HEK293T (cell line): ENCODE data around the gene AP5Z1.

ENCODE experiments used
- CTBP1 ChIP-seq: fragments of 450-650 bp; IDR thresholded peaks from 2 replicates; pipeline ENCODE4 v1.6.1; 2016; ENCODE audit warnings: borderline replicate concordance
- FOXA1 ChIP-seq: fragments of 450-650 bp; IDR thresholded peaks from 2 replicates; pipeline ENCODE4 v1.6.1; 2016; ENCODE audit warnings: mild to moderate bottlenecking
- FOXK2 ChIP-seq: fragments of 450-650 bp; IDR thresholded peaks from 2 replicates; pipeline ENCODE4 v1.6.1; 2016; ENCODE audit warnings: mild to moderate bottlenecking
- HDGF ChIP-seq: fragments of 450-650 bp; IDR thresholded peaks from 2 replicates; pipeline ENCODE4 v1.6.1; 2017; ENCODE audit warnings: antibody characterized with exemption, borderline replicate concordance
- NFRKB ChIP-seq: fragments of 450-650 bp; IDR thresholded peaks from 2 replicates; pipeline ENCODE4 v1.6.1; 2016; ENCODE audit warnings: mild to moderate bottlenecking, moderate library complexity
- PKNOX1 ChIP-seq: fragments of 450-650 bp; IDR thresholded peaks from 2 replicates; pipeline ENCODE4 v1.6.1; 2016
- SP1 ChIP-seq: fragments of 450-650 bp; IDR thresholded peaks from 2 replicates; pipeline ENCODE4 v1.6.1; 2017
- TARDBP ChIP-seq: fragments of 450-650 bp; IDR thresholded peaks from 2 replicates; pipeline ENCODE4 v1.6.1; 2016

- TF ChIP-seq FOXA1 (no peak), TARDBP (no peak), HDGF (no peak), SP1 (no peak), NFRKB (no peak), PKNOX1 (no peak), FOXK2 (no peak), CTBP1 (no peak)
Observed at GRCh38 chr7:4794591-4795350, 19.3 kb downstream of the AP5Z1 start.
